ENCODE measurements around the gene GNG7. TPM values are rescaled to one million over a fixed set of nuclear protein-coding genes. Genes with fewer than 3 reads are reported as not detected.
A peak's percentile ranks its signal among the peaks of the same experiment; 100 is the strongest.
"Not testable (repeated sequence)": the region's sequence is repeated elsewhere in the genome, so short reads cannot be mapped to it uniquely, and the experiment has no call there.

Gene GNG7
- total RNA-seq, 2 experiments from 2014 or later = not detected

DNA sequence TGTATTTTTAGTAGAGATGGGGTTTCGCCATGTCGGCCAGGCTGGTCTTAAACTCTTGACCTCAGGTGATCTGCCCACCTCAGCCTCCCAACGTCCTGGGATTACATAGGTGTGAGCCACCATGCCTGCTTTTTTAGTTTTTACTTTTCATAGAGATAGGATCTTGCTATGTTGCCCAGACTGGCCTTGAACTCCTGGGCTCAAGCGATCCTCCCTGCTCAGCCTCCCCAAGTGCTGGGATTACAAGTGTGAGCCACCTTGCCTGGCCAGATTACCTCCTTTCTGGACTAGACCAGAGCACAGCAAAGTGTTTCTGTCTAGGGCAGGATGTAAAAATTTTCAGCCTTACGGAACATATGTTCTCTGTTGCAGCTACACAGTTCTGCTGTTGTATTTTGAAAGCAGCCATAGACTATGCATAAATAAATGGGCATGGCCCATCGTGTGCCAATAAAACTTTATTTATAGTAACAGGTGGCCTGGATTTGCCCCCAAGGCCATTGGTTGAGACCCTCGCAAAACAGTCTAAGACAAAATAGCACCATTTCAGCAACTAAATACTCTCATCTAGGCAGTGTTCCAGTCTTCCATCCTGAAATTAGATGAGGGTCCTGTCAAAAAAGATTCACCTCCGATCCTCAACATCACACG is 36.0 kb downstream of the GNG7 start:
- Mint-ChIP-seq H3K4me1 (no peaks in the 10 kb centered on the region), H3K9me3 (ENCODE audit: low read depth) (no peaks in the 10 kb centered on the region), H3K27ac (no peak overlapping the region), H3K27me3 (no peaks in the 10 kb centered on the region), H3K4me3 (no peak overlapping the region), H3K36me3 (no peaks in the 10 kb centered on the region)
- no peak for DNase-seq
- no peak for ATAC-seq
- CTCF ChIA-PET = no interaction called here

GRCh38 chr19:2665103-2665502 is 37.4 kb downstream of the GNG7 start:
- Mint-ChIP-seq H3K4me1 (no peaks in the 10 kb centered on the region), H3K27me3 (no peaks in the 10 kb centered on the region), H3K4me3 (no peak overlapping the region), H3K9me3 (ENCODE audit: low read depth) (no peaks in the 10 kb centered on the region), H3K36me3 (no peaks in the 10 kb centered on the region), H3K27ac (no peak overlapping the region)
- CTCF ChIA-PET = no interaction called here
- DNase-seq = no peak
- ATAC-seq = no peak

DNA sequence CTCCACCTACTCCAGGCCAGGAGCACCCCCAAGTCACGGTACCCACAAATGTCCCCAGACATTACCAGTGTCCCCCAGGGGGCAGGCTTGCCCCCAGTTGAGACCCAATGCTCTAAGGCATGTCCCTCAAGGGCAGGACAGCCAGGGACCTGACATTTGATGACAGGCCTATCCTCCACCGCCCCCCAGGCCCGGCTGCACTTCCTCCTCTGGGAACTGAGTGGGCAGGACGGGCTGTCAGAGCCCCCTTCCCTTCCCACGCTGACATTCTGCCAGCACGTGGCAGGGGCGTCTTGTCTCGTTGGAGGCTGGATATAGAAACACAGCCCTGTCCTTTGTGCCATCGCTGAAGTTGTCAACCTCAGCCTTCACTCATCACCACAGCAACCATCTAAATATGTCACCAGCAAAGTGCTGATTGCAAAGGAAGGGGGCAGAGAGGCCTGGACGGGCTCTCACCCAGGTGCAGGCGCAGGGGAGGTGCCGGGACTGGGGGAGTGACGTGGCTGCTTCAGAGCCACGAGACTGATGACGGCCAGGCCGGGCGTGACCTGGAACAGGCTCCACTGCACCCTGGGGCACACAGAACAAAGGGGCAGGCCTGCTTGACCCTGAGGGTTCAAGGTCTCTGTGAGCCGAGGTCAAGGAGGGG is 38.4 kb downstream of the GNG7 start:
- CTCF ChIA-PET = no interaction called here
- no peaks in the 10 kb centered on the region for H3K4me1 Mint-ChIP-seq
- ATAC-seq = no peak

DNA sequence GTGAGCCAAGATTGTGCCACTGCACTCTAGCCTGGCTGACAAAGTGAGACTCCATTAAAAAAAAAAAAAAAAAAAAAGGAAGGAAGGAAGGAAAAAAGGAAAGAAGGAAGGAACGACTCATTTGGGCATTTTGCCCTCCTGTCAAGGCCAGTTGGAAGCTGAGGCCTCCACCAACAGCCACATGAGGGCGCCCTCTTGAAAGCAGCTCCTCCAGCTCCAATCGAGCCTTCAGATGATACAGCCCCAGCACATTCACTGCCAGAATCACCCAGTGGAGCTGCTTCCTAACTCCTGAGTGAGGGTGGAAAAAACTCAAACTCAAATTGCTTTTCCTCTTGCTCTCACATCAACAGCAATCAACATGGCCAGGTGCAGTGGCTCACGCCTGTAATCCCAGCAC is 40.9 kb downstream of the GNG7 start:
- Mint-ChIP-seq H3K9me3 (ENCODE audit: low read depth) (no peaks in the 10 kb centered on the region), H3K4me3 (no peak overlapping the region), H3K27ac (no peak overlapping the region), H3K27me3 (no peaks in the 10 kb centered on the region), H3K36me3 (no peaks in the 10 kb centered on the region), H3K4me1 (no peaks in the 10 kb centered on the region)
- CTCF ChIA-PET = interaction anchor here (0.6 to 3.9 kb wide), 3 partner anchors 13 to 659 kb away, joined by 3 to 19 read pairs (median 3); no protein-coding TSS in a partner anchor
- ATAC-seq (no peak), DNase-seq (no peak)

More for the DNA sequence above, 38.4 kb downstream of the GNG7 start:
- Mint-ChIP-seq H3K9me3 (ENCODE audit: low read depth) (no peaks in the 10 kb centered on the region), H3K36me3 (no peaks in the 10 kb centered on the region), H3K4me3 (no peak overlapping the region), H3K27me3 (no peaks in the 10 kb centered on the region), H3K27ac (no peak overlapping the region)
- DNase-seq = no peak

- H3K27ac Mint-ChIP-seq = no peak overlapping the region
- no peaks in the 10 kb centered on the region for H3K36me3 Mint-ChIP-seq
- no peaks in the 10 kb centered on the region for H3K27me3 Mint-ChIP-seq
- H3K4me3 Mint-ChIP-seq = no peak overlapping the region
- CTCF ChIA-PET = interaction anchor here (3.9 kb wide), 1 partner anchor 12 kb away, joined by 19 read pairs; no protein-coding TSS in a partner anchor
- no peak for ATAC-seq
- DNase-seq = no peak
- no peaks in the 10 kb centered on the region for H3K9me3 Mint-ChIP-seq (ENCODE audit: low read depth)
- H3K4me1 Mint-ChIP-seq = no peaks in the 10 kb centered on the region
Observed at GRCh38 chr19:2659856-2660432, 42.5 kb downstream of the GNG7 start.

DNA sequence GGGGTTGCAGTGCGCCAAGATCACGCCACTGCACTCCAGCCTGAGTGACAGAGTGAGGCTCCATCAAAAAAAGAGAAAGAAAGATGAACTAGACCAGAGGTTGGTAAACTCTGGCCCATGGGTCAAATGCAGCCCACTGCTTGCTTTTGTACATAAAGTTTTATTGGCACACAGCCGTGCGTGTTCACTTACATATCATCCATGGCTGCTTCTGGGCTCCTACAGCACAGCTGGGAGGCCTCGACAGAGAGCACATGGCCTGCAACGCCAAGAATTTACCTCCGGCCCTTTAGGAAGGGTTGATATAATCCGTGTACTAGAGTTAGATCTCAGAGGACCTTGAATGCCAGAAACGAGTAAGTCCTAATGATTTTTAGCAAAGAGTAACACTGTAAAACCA is 46.0 kb downstream of the GNG7 start:
- CTCF ChIA-PET = interaction anchor here (1.9 to 2.6 kb wide), 2 partner anchors 8 to 93 kb away, joined by 6 to 10 read pairs; no protein-coding TSS in a partner anchor
- no peak overlapping the region for H3K4me3 Mint-ChIP-seq
- H3K27me3 Mint-ChIP-seq = no peaks in the 10 kb centered on the region
- DNase-seq (no peak), ATAC-seq (no peak)
- H3K36me3 Mint-ChIP-seq = no peaks in the 10 kb centered on the region
- no peaks in the 10 kb centered on the region for H3K4me1 Mint-ChIP-seq
- no peak overlapping the region for H3K27ac Mint-ChIP-seq
- H3K9me3 Mint-ChIP-seq (ENCODE audit: low read depth) = no peaks in the 10 kb centered on the region

- DNase-seq (no peak), ATAC-seq (no peak)
- Mint-ChIP-seq H3K9me3 (ENCODE audit: low read depth) (no peaks in the 10 kb centered on the region), H3K27ac (no peak overlapping the region), H3K4me3 (no peak overlapping the region), H3K4me1 (no peaks in the 10 kb centered on the region), H3K36me3 (no peaks in the 10 kb centered on the region), H3K27me3 (no peaks in the 10 kb centered on the region)
- CTCF ChIA-PET = interaction anchor here (1.4 kb wide), 1 partner anchor 17 kb away, joined by 5 read pairs; no protein-coding TSS in a partner anchor
Observed at GRCh38 chr19:2653710-2654707, 48.5 kb downstream of the GNG7 start.

DNA sequence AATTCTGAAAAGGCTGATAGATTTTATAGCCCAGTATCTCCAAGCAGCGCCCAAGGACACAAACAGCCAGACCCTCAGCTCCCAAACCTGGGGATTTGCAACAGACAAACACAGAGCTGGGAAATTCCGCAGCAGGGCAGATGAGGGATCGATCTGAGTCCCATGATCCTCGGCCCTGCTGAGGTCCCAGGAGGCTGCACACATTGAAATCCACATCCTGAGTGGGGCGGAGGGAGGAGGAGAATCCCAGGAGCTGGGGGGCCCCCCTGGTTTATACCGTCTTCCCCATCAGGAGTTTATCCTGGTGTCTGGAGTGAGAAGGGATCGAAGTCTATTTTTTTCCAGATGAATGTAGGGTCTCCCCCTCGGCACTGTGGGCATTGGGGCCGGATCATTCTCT is 49.3 kb downstream of the GNG7 start:
- no peak overlapping the region for H3K4me3 Mint-ChIP-seq
- H3K9me3 Mint-ChIP-seq (ENCODE audit: low read depth) = no peaks in the 10 kb centered on the region
- no peak for ATAC-seq
- H3K4me1 Mint-ChIP-seq = no peaks in the 10 kb centered on the region
- H3K27me3 Mint-ChIP-seq = no peaks in the 10 kb centered on the region
- no peak for DNase-seq
- H3K36me3 Mint-ChIP-seq = no peaks in the 10 kb centered on the region
- H3K27ac Mint-ChIP-seq = no peak overlapping the region
- CTCF ChIA-PET = interaction anchor here (1.4 kb wide), 1 partner anchor 16 kb away, joined by 5 read pairs; no protein-coding TSS in a partner anchor

GRCh38 chr19:2652504-2653099 is 49.9 kb downstream of the GNG7 start:
- CTCF ChIA-PET = no interaction called here
- Mint-ChIP-seq H3K9me3 (ENCODE audit: low read depth) (no peaks in the 10 kb centered on the region), H3K4me3 (no peak overlapping the region), H3K36me3 (no peaks in the 10 kb centered on the region), H3K27ac (no peak overlapping the region), H3K4me1 (no peaks in the 10 kb centered on the region), H3K27me3 (no peaks in the 10 kb centered on the region)
- DNase-seq (no peak), ATAC-seq (no peak)

DNA sequence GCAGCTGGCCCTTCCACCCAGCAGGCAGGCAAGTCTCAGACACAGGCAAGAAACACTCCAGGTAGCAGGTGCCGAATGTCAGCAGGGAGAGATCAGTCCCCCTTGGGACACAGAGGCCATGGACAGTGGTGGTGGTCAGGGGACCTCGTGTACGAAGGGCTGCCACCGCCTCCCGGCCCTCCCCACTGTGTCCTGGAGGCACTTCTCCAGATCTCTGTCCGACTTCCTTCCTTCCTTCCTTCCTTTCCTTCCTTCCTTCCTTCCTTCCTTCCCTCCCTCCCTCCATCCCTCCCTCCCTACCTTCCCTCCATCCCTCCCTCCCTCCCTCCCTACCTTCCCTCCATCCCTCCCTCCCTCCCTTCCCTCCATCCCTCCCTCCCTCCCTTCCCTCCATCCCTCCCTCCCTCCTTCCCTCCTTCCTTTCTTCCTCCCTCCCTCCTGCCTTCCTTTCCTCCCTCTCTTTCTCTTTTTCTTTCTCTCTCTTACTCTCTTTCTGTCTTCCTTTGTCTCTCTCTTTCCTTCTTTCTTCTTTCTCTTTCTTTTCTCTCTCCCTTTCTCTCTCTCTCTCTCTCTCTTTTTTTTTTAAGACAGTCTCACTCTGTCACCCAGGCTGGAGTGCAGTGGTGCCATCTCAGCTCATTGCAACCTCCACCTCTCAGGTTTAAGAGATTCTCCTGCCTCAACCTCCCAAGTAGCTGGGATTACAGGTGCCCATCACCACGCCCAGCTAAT is 51.3 kb downstream of the GNG7 start:
- DNase-seq; H3K9me3 Mint-ChIP-seq (ENCODE audit: low read depth); H3K27ac Mint-ChIP-seq; CTCF ChIA-PET; H3K27me3 Mint-ChIP-seq; H3K4me3 Mint-ChIP-seq; H3K36me3 Mint-ChIP-seq; ATAC-seq; H3K4me1 Mint-ChIP-seq: not testable (repeated sequence)

GRCh38 chr19:2650515-2650914 is 52.0 kb downstream of the GNG7 start:
- CTCF ChIA-PET = no interaction called here

GRCh38 chr19:2648528-2648937 is 54.0 kb downstream of the GNG7 start:
- H3K9me3 Mint-ChIP-seq (ENCODE audit: low read depth) = no peaks in the 10 kb centered on the region
- ATAC-seq (peak; percentile 87), DNase-seq (peak; percentile 79)
- H3K4me3 Mint-ChIP-seq = no peak overlapping the region
- CTCF ChIA-PET = interaction anchor here (0.6 to 4.0 kb wide), 58 partner anchors 9 to 574 kb away, joined by 3 to 88 read pairs (median 4); partner anchors contain the start of genes SGTA, SLC39A3, THOP1 and ZNF555
- no peaks in the 10 kb centered on the region for H3K27me3 Mint-ChIP-seq
- no peak overlapping the region for H3K27ac Mint-ChIP-seq
- no peaks in the 10 kb centered on the region for H3K4me1 Mint-ChIP-seq
- H3K36me3 Mint-ChIP-seq = no peaks in the 10 kb centered on the region

More at GRCh38 chr19:2650515-2650914, 52.0 kb downstream of the GNG7 start:
- ATAC-seq (no peak), DNase-seq (no peak)
- no peaks in the 10 kb centered on the region for H3K27me3 Mint-ChIP-seq
- no peaks in the 10 kb centered on the region for H3K9me3 Mint-ChIP-seq (ENCODE audit: low read depth)
- no peak overlapping the region for H3K27ac Mint-ChIP-seq
- no peaks in the 10 kb centered on the region for H3K4me1 Mint-ChIP-seq
- H3K4me3 Mint-ChIP-seq = no peak overlapping the region
- H3K36me3 Mint-ChIP-seq = no peaks in the 10 kb centered on the region
